Coronary artery (tissue), 2 donors: ENCODE results near the gene CACYBP.

ENCODE experiments used
- DNase-seq: peaks from one replicate; pipeline ENCODE4 v3.0.0-alpha.2; 2017; ENCODE audit warnings: low spot score
- H3K27ac ChIP-seq, 2 donors: fragments of 200-600 bp; sonication (generic); one replicate each; pipeline ENCODE4 v1.5.1; 2016 to 2019
- H3K4me3 ChIP-seq: fragments of 200-600 bp; sonication (generic); 2 replicates; pipeline ENCODE4 v1.5.1; 2016; ENCODE audit warnings: mild to moderate bottlenecking, moderate library complexity
- TF ChIP-seq, protein P1 (sequence below): fragments of 200-600 bp; sonication (generic); IDR thresholded peaks from one replicate; pipeline ENCODE4 v1.5.1; 2019; ENCODE audit warnings: antibody characterized with exemption

CACYBP gene

DNA sequence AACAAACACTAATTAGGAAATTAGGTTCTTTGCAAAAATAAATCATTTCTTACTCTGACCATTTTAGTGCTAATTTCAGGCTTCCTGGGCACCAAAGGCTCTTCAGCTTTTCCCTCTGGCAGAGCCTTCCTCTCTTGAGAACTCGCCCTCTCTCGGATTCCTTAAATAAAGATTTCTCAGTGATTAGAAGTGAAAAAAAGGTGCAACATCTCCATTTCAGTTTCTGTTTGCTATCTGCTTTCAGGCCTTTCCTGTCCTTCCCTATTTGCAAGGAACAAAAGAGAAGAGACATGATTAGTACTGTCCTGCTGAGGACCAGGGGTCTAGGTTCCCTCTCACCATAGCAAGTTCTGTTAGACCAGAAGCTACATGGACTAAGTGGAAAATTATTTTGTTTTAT is 27.8 kb upstream of the CACYBP start:
- TF ChIP-seq, protein P1, sequence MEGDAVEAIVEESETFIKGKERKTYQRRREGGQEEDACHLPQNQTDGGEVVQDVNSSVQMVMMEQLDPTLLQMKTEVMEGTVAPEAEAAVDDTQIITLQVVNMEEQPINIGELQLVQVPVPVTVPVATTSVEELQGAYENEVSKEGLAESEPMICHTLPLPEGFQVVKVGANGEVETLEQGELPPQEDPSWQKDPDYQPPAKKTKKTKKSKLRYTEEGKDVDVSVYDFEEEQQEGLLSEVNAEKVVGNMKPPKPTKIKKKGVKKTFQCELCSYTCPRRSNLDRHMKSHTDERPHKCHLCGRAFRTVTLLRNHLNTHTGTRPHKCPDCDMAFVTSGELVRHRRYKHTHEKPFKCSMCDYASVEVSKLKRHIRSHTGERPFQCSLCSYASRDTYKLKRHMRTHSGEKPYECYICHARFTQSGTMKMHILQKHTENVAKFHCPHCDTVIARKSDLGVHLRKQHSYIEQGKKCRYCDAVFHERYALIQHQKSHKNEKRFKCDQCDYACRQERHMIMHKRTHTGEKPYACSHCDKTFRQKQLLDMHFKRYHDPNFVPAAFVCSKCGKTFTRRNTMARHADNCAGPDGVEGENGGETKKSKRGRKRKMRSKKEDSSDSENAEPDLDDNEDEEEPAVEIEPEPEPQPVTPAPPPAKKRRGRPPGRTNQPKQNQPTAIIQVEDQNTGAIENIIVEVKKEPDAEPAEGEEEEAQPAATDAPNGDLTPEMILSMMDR, result no peak
- Histone ChIP-seq H3K27ac (no peak overlapping the region), H3K4me3 (no peak overlapping the region)
- no peak for DNase-seq

DNA sequence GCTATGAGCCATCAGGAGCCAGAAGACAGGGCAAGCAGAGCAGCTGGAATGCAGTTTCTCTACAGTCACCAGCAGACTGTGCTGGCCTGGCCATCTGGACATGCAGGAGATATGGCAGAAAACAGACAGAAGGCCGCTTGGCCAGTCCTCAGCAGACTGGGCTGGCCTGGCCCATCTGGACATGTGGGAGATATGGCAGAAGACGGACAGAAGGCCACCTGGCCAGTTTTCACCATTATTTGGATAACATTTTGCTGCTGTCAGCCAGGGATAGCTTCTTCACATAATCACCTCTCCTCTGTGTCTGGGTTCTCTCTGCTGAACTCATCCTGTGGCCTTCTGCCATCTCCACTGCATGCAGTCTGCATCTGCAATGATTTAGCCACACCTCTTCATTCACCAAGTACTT is 25.0 kb upstream of the CACYBP start:
- no peak for DNase-seq
- H3K27ac ChIP-seq, result peak overlapping the region in 1 of 2 donors; percentile 6
- TF ChIP-seq, protein P1, result no peak
- H3K4me3 ChIP-seq, result no peak overlapping the region

DNA sequence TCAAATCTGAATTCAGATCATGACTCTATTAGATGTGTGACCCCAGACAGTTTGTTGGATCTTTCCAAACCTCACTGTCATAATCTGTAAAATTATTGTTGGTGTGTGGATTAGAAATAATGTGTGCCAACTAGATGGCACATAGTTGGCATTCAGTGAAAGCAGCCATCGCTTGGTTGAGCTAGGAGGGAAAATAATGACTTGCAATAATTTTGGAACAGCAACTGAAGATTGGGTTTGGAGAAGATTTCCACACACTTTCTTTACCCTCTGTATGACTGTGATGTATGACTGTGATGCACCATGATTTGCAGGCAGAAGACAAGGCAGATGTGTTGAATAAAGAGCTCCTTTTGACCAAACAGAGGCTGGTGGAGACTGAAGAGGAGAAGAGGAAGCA is 24.0 kb upstream of the CACYBP start:
- Histone ChIP-seq H3K27ac (no peak overlapping the region), H3K4me3 (no peak overlapping the region)
- TF ChIP-seq, protein P1, result no peak
- DNase-seq, result no peak

DNA sequence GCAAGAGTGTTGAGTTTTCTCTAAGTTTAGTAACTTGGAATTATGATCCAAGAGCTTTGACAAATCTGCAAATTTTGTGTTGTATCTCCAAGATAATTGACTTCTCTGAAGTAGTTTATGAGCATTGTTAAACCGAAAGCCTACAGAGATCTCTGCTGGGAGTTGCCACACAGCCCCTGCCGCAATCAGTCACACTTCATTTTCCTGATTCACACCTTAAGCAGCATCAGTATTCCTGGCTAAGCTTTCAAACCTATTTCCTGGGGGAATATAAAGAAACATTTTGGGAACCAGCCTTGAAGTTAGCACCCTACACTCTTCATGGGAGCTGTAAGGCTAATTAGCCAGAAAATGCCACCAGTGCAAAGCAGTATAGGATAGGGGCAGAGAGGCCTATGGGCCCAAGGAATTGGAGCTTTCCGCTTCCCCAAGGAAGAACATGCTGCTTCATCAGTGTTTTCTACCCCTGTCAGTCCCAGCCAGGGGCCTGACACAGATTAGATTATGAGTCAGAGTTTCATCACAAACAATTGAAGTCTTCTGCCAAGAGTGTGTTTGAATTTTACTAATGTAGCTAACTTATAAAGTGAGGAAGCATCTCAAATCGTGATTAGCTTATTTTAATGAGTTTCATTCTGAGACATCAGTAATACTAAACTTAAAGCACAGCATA is 23.2 kb upstream of the CACYBP start:
- H3K27ac ChIP-seq, result peak overlapping the region in 1 of 2 donors; percentile 43
- TF ChIP-seq, protein P1, result no peak
- no peak for DNase-seq
- no peak overlapping the region for H3K4me3 ChIP-seq

DNA sequence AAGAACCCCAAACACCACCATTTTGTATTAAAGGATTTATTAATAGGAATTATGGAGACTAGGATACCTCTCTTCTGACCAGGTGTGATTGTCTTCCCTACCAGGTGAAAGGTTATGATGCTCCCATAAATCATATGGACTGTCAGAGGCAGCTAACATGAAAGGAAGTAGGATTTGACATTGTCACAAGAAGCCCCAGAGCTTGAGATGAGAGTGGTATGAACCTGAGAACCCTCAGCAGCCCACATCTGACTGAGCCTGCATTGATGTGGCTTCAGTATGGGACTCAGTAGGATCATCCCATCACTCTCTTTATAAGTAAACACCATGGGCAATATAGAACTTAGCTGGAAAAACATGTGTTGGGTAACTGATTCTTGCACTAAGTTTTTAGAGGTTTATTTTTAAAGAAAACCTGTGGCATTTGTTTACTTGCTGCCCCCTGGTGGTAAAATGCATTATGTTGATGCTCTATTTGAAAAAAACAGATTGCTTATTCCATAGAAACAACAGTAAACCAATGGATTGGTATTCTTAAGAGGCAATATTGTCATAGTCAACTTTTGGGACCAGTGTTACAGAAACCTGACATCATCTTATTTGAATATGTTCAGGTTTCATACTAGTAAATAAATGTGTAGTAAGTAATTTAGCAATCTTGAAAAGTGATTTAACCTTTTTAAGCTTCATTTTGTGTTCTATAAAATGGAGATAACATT is 16.6 kb upstream of the CACYBP start:
- H3K4me3 ChIP-seq, result no peak overlapping the region
- TF ChIP-seq, protein P1, result peak; percentile 43
- no peak for DNase-seq
- no peak overlapping the region for H3K27ac ChIP-seq

DNA sequence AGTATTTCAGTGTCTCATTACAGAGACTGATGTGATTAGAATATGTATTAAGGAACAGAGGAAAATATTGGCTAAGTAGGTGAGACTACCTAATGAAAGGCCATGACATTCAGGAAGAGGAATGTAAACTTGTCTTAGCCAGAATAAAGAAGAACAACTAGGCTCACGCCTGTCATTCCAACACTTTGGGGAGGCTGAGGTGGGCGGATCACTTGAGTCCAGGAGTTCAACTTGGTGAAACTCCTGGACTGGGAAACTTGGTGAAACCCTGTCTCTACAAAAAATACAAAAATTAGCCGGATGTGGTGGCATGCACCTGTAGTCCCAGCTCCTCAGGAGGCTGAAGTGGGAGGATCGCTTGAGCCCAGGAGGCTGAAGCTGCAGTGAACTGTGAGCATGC is 14.8 kb upstream of the CACYBP start:
- Histone ChIP-seq H3K4me3 (no peak overlapping the region), H3K27ac (no peak overlapping the region)
- TF ChIP-seq, protein P1, result no peak
- DNase-seq, result no peak

DNA sequence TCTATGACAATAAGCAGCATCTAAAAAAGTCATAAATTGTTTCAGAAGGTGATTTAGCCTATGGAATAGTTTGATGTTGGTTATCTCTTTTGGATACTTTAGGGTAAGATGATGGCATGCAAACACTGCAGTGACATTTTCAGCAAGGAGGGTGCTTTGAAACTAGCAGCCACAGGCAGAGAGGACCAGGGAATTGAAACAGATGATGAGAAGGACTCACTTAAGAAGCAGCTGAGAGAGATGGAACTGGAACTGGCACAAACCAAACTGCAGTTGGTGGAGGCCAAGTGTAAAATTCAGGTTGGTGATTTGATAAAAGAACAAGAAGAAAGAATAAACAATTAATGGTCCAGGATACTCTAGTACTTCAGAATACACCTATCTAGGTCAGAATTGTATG is 11.2 kb upstream of the CACYBP start:
- no peak overlapping the region for H3K27ac ChIP-seq
- no peak for DNase-seq
- H3K4me3 ChIP-seq, result no peak overlapping the region
- TF ChIP-seq, protein P1, result no peak
